BLaER1 treated with 17β-estradiol and CSF1 and Interleukin-3, amounts not matched to agents 10 nM and 100 nM (cell line): ENCODE results near the gene TMTC2.

Experiments
- H3K27ac ChIP-seq, 11 experiments: shearing (Covaris generic); formaldehyde crosslinking; 2 replicates each; pipeline ENCODE4 v1.8.1; 2022
- H3K27me3 ChIP-seq, 11 experiments: shearing (Covaris generic); formaldehyde crosslinking; 2 replicates each; pipeline ENCODE4 v1.8.1; 2022
- H3K36me3 ChIP-seq, 11 experiments: shearing (Covaris generic); formaldehyde crosslinking; 2 replicates each; pipeline ENCODE4 v1.8.1; 2022
- H3K4me1 ChIP-seq, 10 experiments: shearing (Covaris generic); formaldehyde crosslinking; 2 replicates each; pipeline ENCODE4 v1.8.1; 2022
- H3K4me2 ChIP-seq, 11 experiments: shearing (Covaris generic); formaldehyde crosslinking; 2 replicates each; pipeline ENCODE4 v1.8.1; 2022
- H3K4me3 ChIP-seq, 10 experiments: shearing (Covaris generic); formaldehyde crosslinking; 2 replicates each; pipeline ENCODE4 v1.8.1; 2022
- H3K9ac ChIP-seq, 11 experiments: shearing (Covaris generic); formaldehyde crosslinking; 2 replicates each; pipeline ENCODE4 v1.8.1; 2022
- H3K9me3 ChIP-seq, 11 experiments: shearing (Covaris generic); formaldehyde crosslinking; replicated peaks in 1 of 11; 2 replicates each; pipeline ENCODE4 v1.8.1; 2022
- H4K20me1 ChIP-seq, 11 experiments: shearing (Covaris generic); formaldehyde crosslinking; 2 replicates each; pipeline ENCODE4 v1.8.1; 2022
- Cebpa-rat ChIP-seq, 11 experiments: shearing (Covaris generic); IDR thresholded peaks; 2 replicates each; pipeline ENCODE4 v1.8.1; 2022

Gene TMTC2

GRCh38 chr12:82954064-82954463 lies 267.4 kb downstream of the TMTC2 start:
- Histone ChIP-seq H3K27ac (no peak overlapping the region), H3K4me1 (no peaks in the 10 kb centered on the region), H3K4me3 (no peak overlapping the region), H3K9me3 (no peaks in the 10 kb centered on the region), H4K20me1 (no peaks in the 10 kb centered on the region), H3K27me3 (no peaks in the 10 kb centered on the region), H3K4me2 (no peak overlapping the region), H3K36me3 (no peaks in the 10 kb centered on the region), H3K9ac (no peak overlapping the region)
- TF ChIP-seq Cebpa-rat (IDR thresholded peaks at IDR 0.05): no peak

GRCh38 chr12:82954572-82954971 lies 267.9 kb downstream of the TMTC2 start:
- Histone ChIP-seq H3K9me3 (no peaks in the 10 kb centered on the region), H3K4me2 (no peak overlapping the region), H3K27ac (no peak overlapping the region), H3K36me3 (no peaks in the 10 kb centered on the region), H4K20me1 (no peaks in the 10 kb centered on the region), H3K4me1 (no peaks in the 10 kb centered on the region), H3K27me3 (no peaks in the 10 kb centered on the region), H3K4me3 (no peak overlapping the region), H3K9ac (no peak overlapping the region)
- TF ChIP-seq Cebpa-rat (IDR thresholded peaks at IDR 0.05): no peak

DNA sequence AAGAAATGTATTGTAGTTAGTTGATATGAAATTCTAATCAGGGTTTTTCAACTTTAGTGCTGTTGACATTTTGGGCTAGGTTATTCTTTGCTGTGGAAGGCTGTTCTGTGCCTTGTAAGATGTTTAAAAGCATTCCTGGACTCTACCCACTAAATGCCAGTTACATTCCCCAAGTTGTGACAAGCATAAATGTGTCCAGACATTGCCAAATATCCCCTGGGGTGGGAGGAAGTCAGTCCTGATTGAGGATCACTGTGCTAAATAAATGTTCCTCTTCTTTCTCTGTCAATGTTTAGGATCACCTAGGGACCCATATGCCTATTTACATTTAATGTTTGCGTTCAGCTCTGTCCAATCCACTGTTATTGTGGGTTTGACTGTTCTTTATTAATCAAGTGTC lies 268.3 kb downstream of the TMTC2 start:
- Histone ChIP-seq H3K36me3 (no peaks in the 10 kb centered on the region), H3K4me3 (no peak overlapping the region), H3K9ac (no peak overlapping the region), H3K27me3 (no peaks in the 10 kb centered on the region), H3K4me2 (no peak overlapping the region), H3K27ac (no peak overlapping the region), H3K4me1 (no peaks in the 10 kb centered on the region), H3K9me3 (no peaks in the 10 kb centered on the region), H4K20me1 (no peaks in the 10 kb centered on the region)
- no peak for TF ChIP-seq Cebpa-rat (IDR thresholded peaks at IDR 0.05)

DNA sequence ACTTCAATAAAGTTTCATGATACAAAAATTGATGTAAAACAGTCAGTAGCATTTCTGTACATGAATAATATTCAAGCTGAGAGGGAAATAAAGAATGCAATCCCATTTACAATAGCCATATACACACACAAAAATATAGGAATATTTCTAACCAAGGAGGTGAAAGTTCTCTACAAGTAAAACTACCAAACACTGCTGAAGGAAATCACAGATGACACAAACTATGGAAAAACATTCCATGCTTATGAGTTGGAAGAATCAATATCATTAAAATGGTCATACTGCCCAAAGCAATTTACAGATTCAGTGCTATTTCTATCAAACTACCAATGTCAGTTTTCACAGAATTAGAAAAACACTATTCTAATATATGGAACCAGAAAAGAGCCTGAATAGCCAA lies 272.3 kb downstream of the TMTC2 start:
- no peaks in the 10 kb centered on the region for H3K9me3 ChIP-seq
- H3K4me3 ChIP-seq: no peak overlapping the region
- no peaks in the 10 kb centered on the region for H3K36me3 ChIP-seq
- TF ChIP-seq Cebpa-rat (IDR thresholded peaks at IDR 0.05): no peak
- H4K20me1 ChIP-seq: no peaks in the 10 kb centered on the region
- H3K27me3 ChIP-seq: no peaks in the 10 kb centered on the region
- no peaks in the 10 kb centered on the region for H3K4me1 ChIP-seq
- H3K9ac ChIP-seq: no peak overlapping the region
- H3K27ac ChIP-seq: no peak overlapping the region
- H3K4me2 ChIP-seq: no peak overlapping the region

GRCh38 chr12:82959821-82960220 lies 273.1 kb downstream of the TMTC2 start:
- Histone ChIP-seq H4K20me1 (no peaks in the 10 kb centered on the region), H3K4me1 (no peaks in the 10 kb centered on the region), H3K9ac (no peak overlapping the region), H3K36me3 (no peaks in the 10 kb centered on the region), H3K27ac (no peak overlapping the region), H3K4me3 (no peak overlapping the region), H3K27me3 (no peaks in the 10 kb centered on the region), H3K4me2 (no peak overlapping the region), H3K9me3 (no peaks in the 10 kb centered on the region)
- TF ChIP-seq Cebpa-rat (IDR thresholded peaks at IDR 0.05): no peak

DNA sequence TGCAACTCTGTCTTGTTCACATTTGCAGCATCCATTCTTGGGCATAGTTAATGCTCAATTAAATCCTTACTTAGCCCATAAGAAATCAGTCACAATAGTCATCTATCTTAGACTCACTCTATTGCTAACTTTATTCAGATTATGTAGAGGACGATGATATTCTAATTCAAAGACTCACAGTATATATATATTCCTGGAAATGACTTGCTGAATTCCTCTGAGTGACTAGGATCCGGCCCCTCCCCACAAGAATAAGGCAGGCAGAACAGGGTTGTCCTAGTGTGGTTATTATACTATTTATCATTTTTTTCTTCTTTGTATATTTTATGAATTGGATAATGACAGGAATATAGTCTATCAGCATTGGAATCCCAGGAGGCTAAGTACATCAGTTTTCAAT lies 275.1 kb downstream of the TMTC2 start:
- H3K9me3 ChIP-seq: no peaks in the 10 kb centered on the region
- no peaks in the 10 kb centered on the region for H4K20me1 ChIP-seq
- no peak overlapping the region for H3K27ac ChIP-seq
- H3K4me1 ChIP-seq: peaks cover 0 to 15% (median 9%) of the 10 kb centered on the region in 10 experiments; a peak in 11 of 20 replicates
- H3K9ac ChIP-seq: no peak overlapping the region
- no peaks in the 10 kb centered on the region for H3K36me3 ChIP-seq
- TF ChIP-seq Cebpa-rat (IDR thresholded peaks at IDR 0.05): no peak
- no peak overlapping the region for H3K4me2 ChIP-seq
- H3K27me3 ChIP-seq: no peaks in the 10 kb centered on the region
- no peak overlapping the region for H3K4me3 ChIP-seq

- Histone ChIP-seq H3K9me3 (no peaks in the 10 kb centered on the region), H3K27me3 (no peaks in the 10 kb centered on the region), H3K36me3 (no peaks in the 10 kb centered on the region), H3K4me3 (no peak overlapping the region), H3K4me2 (no peak overlapping the region), H4K20me1 (no peaks in the 10 kb centered on the region), H3K27ac (no peak overlapping the region), H3K4me1 (peaks cover 0 to 18% (median 12%) of the 10 kb centered on the region in 10 experiments; a peak in 12 of 20 replicates), H3K9ac (no peak overlapping the region)
- no peak for TF ChIP-seq Cebpa-rat (IDR thresholded peaks at IDR 0.05)
These were observed 277.2 kb downstream of the TMTC2 start for GRCh38 chr12:82963956-82964355.

DNA sequence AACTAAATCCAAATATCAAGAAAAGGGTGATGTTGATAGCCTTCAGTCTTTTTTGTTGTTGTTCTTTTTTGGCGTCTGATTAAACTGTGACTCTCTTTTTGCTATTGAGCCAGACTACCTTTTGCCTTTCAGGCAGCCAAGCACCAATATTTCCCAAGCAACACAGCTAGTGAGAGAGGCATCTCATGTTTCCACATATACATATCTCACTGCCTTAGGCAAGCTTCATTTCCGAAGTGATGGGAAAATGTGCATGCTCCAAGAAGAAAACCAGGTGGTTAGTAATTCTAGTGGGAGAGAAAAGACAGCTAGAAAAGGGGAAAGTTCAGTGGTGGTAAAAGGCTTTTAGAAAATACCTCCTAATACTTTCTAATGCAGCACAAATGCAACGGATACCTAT lies 277.7 kb downstream of the TMTC2 start:
- Histone ChIP-seq H3K27ac (no peak overlapping the region), H3K9ac (no peak overlapping the region), H3K36me3 (no peaks in the 10 kb centered on the region), H3K9me3 (no peaks in the 10 kb centered on the region), H3K27me3 (no peaks in the 10 kb centered on the region), H3K4me2 (no peak overlapping the region), H3K4me3 (no peak overlapping the region), H3K4me1 (peaks cover 0 to 20% (median 12%) of the 10 kb centered on the region in 10 experiments; a peak in 12 of 20 replicates), H4K20me1 (no peaks in the 10 kb centered on the region)
- TF ChIP-seq Cebpa-rat (IDR thresholded peaks at IDR 0.05): no peak

DNA sequence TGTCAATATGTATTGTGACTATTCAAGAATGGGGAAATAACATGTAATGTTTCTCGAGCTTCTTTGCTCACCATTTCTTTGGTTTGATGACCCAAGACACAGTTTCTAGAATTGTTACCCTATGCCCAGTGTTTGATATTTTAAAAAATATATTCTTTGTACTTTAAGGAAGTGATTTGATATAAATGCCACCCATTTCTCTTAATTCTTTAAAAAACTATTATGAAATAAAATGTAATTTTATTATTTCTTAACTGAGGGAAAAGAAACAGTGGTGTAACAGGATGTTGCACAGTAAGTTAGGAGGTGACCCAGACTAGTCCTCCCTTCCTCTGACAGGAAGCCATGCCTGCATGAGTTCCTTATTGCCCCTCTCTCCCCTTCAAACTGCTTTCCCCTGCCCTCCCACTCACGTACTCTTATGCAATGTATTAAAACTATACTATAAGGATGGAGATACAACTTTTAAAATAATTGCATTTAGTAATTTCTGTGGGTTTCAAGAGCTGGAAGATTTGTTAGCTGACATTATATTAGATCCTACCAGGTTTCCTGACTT lies 279.4 kb downstream of the TMTC2 start:
- no peaks in the 10 kb centered on the region for H4K20me1 ChIP-seq
- H3K9me3 ChIP-seq: no peaks in the 10 kb centered on the region
- H3K4me1 ChIP-seq: peaks cover 0 to 20% (median 12%) of the 10 kb centered on the region in 10 experiments; a peak in 12 of 20 replicates
- H3K9ac ChIP-seq: no peak overlapping the region
- no peak overlapping the region for H3K4me3 ChIP-seq
- H3K4me2 ChIP-seq: peak overlapping the region in 7 of 11 experiments; percentile 19 to 50 (median 42); a peak in 9 of 22 replicates
- H3K27ac ChIP-seq: peak overlapping the region in 9 of 11 experiments; percentile 2 to 71 (median 56); a peak in 14 of 22 replicates
- H3K36me3 ChIP-seq: no peaks in the 10 kb centered on the region
- no peaks in the 10 kb centered on the region for H3K27me3 ChIP-seq
- peak in 3 of 11 experiments; percentile 11 to 41 (median 24); a peak in 1 of 22 replicates for TF ChIP-seq Cebpa-rat (IDR thresholded peaks at IDR 0.05)

- peaks cover 0 to 20% (median 12%) of the 10 kb centered on the region in 10 experiments; a peak in 12 of 20 replicates for H3K4me1 ChIP-seq
- no peaks in the 10 kb centered on the region for H4K20me1 ChIP-seq
- no peak overlapping the region for H3K4me3 ChIP-seq
- H3K27ac ChIP-seq: no peak overlapping the region
- peak overlapping the region in 2 of 11 experiments; percentile 20 to 33; a peak in 3 of 22 replicates for H3K4me2 ChIP-seq
- no peaks in the 10 kb centered on the region for H3K27me3 ChIP-seq
- no peak for TF ChIP-seq Cebpa-rat (IDR thresholded peaks at IDR 0.05)
- H3K9ac ChIP-seq: no peak overlapping the region
- no peaks in the 10 kb centered on the region for H3K9me3 ChIP-seq
- H3K36me3 ChIP-seq: no peaks in the 10 kb centered on the region
These were observed 282.1 kb downstream of the TMTC2 start for GRCh38 chr12:82968631-82969367.
